Lung (tissue), 12 donors: Measurements from ENCODE around the gene ZFP2. TPM values are rescaled to one million over a fixed set of nuclear protein-coding genes. Genes with fewer than 3 reads are reported as not detected.
"Not testable (repeated sequence)": the region's sequence is repeated elsewhere in the genome, so short reads cannot be mapped to it uniquely, and the experiment has no call there.

Source experiments
- ATAC-seq: fragments of 200-7000 bp; cut with Tn5 transposase; one replicate; pipeline ENCODE4 v1.9.1; 2020; ENCODE audit warnings: moderate number of reproducible peaks; ENCODE audit not compliant: insufficient read depth, low FRiP score
- DNase-seq, 3 donors: peaks; one replicate each; pipeline ENCODE4 v3.0.0-alpha.2; 2013 to 2017
- H3K27ac ChIP-seq, 2 donors: one replicate each; pipeline ENCODE4 v1.5.1; 2013; ENCODE audit warnings: mild to moderate bottlenecking in 2 of 2, moderate library complexity in 2 of 2, control low read depth in 1 of 2, inconsistent platforms in 1 of 2, low read depth in 1 of 2, low read length in 1 of 2
- H3K27me3 ChIP-seq, 3 donors: one replicate each; pipeline ENCODE4 v1.5.1; 2013; ENCODE audit warnings: low read length in 2 of 3; ENCODE audit not compliant: control insufficient read depth in 3 of 3, insufficient read depth in 3 of 3
- H3K36me3 ChIP-seq, 4 donors: one replicate each; pipeline ENCODE4 v1.5.1; 2013; ENCODE audit warnings: low read length in 4 of 4, mild to moderate bottlenecking in 1 of 4, moderate library complexity in 1 of 4; ENCODE audit not compliant: control insufficient read depth in 4 of 4, insufficient read depth in 4 of 4
- H3K4me1 ChIP-seq, 5 donors: one replicate each; pipeline ENCODE4 v1.5.1; 2013; ENCODE audit warnings: low read length in 5 of 5, mild to moderate bottlenecking in 2 of 5, moderate library complexity in 1 of 5; ENCODE audit not compliant: control insufficient read depth in 5 of 5, insufficient read depth in 5 of 5
- H3K4me3 ChIP-seq: one replicate; pipeline ENCODE4 v1.5.1; 2013; ENCODE audit warnings: mild to moderate bottlenecking, control low read depth, moderate library complexity
- H3K9ac ChIP-seq, 2 donors: one replicate each; pipeline ENCODE4 v1.5.1; 2013; ENCODE audit warnings: low read length in 2 of 2, control low read depth in 1 of 2; ENCODE audit not compliant: insufficient read depth in 1 of 2
- H3K9me3 ChIP-seq, 4 donors: one replicate each; pipeline ENCODE4 v1.5.1; 2013; ENCODE audit warnings: low read length in 3 of 4, mild to moderate bottlenecking in 1 of 4, moderate library complexity in 1 of 4; ENCODE audit not compliant: control insufficient read depth in 4 of 4, insufficient read depth in 3 of 4
- WGBS, 2 donors: extraction: QIAGEN DNeasy Blood & Tissue Kit; methylation state at CpG; one replicate each; pipeline ENCODE4 v1.1.7; 2013; 5-methylcytosine and 5-hydroxymethylcytosine counted together
- polyA plus RNA-seq, 2 donors: library from polyadenylated mRNA; stranded (reverse); fragments of 200-250 nt; gene quantifications; one replicate each; pipeline ENCODE4 v1.2.1, GENCODE V29; 2013
- total RNA-seq, 2 donors: library from RNA; depleted of rRNA in 1 of 2; stranded (reverse); fragments of >200 nt in 1 of 2; gene quantifications; one replicate each; pipeline ENCODE4 v1.2.1, GENCODE V29; 2014 to 2021
- TF ChIP-seq, protein P1 (sequence below): IDR thresholded peaks from 2 replicates; pipeline ENCODE4 v1.5.1; 2012; ENCODE audit warnings: mild to moderate bottlenecking; ENCODE audit errors: control extremely low read depth, extremely low read depth
- donor health status: control.
- donor health status: control.
- donor health status: Bipolar disorder and iron deficiency.
- donor health status: healthy.
- donor health status: DM: yes; HTN: yes; CAD: no.

ZFP2 gene
- total and polyA plus RNA-seq, 4 donors: 0.35 to 5.3 (median 1.3) TPM

DNA sequence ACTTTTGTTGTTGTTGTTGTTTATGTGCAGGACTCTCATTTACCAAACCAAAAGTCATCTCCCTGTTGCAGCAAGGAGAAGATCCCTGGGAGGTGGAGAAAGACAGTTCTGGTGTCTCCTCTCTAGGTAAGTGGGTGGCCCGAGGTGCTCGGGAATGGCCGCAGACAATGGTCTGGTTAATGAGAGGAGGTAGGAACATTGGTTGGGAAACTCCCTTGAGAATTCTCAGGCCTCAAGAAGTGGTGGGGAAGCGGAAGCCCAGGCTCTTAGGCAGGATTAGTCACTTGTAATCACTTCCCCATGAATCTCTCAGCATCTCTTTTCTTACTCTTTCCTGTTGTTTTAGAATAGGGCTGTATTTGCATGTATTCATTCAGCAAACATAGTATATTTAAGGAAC, 28.8 kb upstream of the ZFP2 start:
- 82 to 88% methylated on average over 4 of the region's 4 CpGs for WGBS, 2 donors
- Histone ChIP-seq H3K9ac (no peak overlapping the region), H3K4me1 (peaks cover 0 to 4% (median 0%) of the 10 kb centered on the region in 5 donors), H3K27ac (no peak overlapping the region), H3K4me3 (no peak overlapping the region), H3K9me3 (peaks cover 0 to 29% (median 0%) of the 10 kb centered on the region in 4 donors), H3K36me3 (peaks cover 38 to 60% (median 41%) of the 10 kb centered on the region in 4 donors), H3K27me3 (no peaks in the 10 kb centered on the region)
- TF ChIP-seq, protein P1, sequence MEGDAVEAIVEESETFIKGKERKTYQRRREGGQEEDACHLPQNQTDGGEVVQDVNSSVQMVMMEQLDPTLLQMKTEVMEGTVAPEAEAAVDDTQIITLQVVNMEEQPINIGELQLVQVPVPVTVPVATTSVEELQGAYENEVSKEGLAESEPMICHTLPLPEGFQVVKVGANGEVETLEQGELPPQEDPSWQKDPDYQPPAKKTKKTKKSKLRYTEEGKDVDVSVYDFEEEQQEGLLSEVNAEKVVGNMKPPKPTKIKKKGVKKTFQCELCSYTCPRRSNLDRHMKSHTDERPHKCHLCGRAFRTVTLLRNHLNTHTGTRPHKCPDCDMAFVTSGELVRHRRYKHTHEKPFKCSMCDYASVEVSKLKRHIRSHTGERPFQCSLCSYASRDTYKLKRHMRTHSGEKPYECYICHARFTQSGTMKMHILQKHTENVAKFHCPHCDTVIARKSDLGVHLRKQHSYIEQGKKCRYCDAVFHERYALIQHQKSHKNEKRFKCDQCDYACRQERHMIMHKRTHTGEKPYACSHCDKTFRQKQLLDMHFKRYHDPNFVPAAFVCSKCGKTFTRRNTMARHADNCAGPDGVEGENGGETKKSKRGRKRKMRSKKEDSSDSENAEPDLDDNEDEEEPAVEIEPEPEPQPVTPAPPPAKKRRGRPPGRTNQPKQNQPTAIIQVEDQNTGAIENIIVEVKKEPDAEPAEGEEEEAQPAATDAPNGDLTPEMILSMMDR: no peak
- DNase-seq (no peak), ATAC-seq (no peak)

DNA sequence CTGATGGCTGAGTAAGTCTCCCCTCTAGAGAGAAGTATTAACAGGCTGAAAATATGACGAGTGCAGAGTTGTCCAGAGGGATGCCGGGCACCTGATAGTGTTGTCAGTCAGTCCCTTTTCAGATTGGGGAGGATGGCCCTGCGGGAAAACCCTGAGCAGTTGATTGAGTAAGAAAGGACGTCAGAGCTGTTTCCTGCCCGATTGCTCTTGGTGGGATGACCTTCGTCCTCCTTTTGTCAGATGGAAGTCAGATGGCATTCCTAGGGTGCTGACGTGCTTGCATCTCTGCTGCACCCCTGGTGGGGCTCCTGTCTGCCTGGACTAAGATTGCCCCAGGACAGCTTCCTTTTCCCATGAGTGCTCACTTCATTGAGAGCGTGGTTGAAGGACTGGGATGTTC, 26.1 kb upstream of the ZFP2 start:
- Histone ChIP-seq H3K4me1 (peaks cover 0 to 2% (median 0%) of the 10 kb centered on the region in 5 donors), H3K36me3 (peaks cover 41 to 71% (median 45%) of the 10 kb centered on the region in 4 donors), H3K9ac (no peak overlapping the region), H3K4me3 (no peak overlapping the region), H3K9me3 (peaks cover 0 to 33% (median 3%) of the 10 kb centered on the region in 4 donors), H3K27me3 (no peaks in the 10 kb centered on the region), H3K27ac (no peak overlapping the region)
- 79 to 80% methylated on average over 8 of the region's 8 CpGs for WGBS, 2 donors
- TF ChIP-seq, protein P1: no peak
- no peak for DNase-seq
- no peak for ATAC-seq

DNA sequence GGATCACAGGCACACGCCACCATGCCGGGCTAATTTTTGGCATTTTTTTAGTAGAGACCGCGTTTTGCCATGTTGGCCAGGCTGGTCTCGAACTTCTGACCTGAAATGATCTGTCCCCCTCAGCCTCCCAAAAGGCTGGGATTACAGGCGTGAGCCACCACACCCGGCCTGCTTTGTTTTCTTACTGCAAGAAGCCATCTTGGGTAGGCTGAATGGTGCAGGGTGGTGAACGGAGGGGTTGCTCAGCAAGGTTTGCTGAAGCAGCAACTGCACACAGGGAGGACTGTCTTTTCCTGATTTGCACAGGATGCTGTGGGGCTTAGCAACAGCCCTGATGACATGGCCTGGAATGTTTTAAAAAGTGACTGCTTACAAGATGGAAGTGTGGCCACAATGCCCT, 25.3 kb upstream of the ZFP2 start:
- Histone ChIP-seq H3K27ac (no peak overlapping the region), H3K9ac (no peak overlapping the region), H3K9me3 (peaks cover 0 to 39% (median 4%) of the 10 kb centered on the region in 4 donors), H3K4me3 (no peak overlapping the region), H3K4me1 (peaks cover 0 to 2% (median 0%) of the 10 kb centered on the region in 5 donors), H3K27me3 (no peaks in the 10 kb centered on the region), H3K36me3 (peaks cover 46 to 77% (median 51%) of the 10 kb centered on the region in 4 donors)
- DNase-seq (no peak), ATAC-seq (no peak)
- 93 to 98% methylated on average over 8 of the region's 8 CpGs for WGBS, 2 donors
- TF ChIP-seq, protein P1: no peak

DNA sequence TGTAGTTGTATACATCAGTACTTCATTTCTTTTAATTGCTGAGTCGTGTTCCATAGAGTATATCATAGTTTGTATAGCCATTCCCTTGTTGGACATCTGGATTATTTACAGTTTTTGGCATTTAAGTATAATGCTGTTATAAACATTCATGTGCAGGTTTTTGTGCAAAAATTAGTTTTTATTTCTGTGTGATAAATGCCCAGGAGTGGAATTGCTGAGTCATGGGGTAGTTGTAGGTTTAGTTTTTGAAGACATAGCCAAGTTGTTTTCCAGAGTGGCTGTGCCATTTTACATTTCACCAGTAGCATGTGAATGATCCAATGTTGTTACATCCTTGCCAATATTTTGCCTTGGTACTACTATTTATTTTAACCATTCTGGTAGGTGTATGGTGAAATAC, 23.4 kb upstream of the ZFP2 start:
- TF ChIP-seq, protein P1: no peak
- H3K36me3 ChIP-seq: peaks cover 46 to 73% (median 50%) of the 10 kb centered on the region in 4 donors
- DNase-seq (no peak), ATAC-seq (no peak)
- H3K4me1 ChIP-seq: peaks cover 0 to 2% (median 0%) of the 10 kb centered on the region in 5 donors
- H3K27me3 ChIP-seq: no peaks in the 10 kb centered on the region
- H3K4me3 ChIP-seq: no peak overlapping the region
- H3K9me3 ChIP-seq: peaks cover 0 to 49% (median 10%) of the 10 kb centered on the region in 4 donors
- WGBS, 2 donors: 96 to 100% methylated on average over 1 of the region's 1 CpG
- H3K9ac ChIP-seq: no peak overlapping the region
- H3K27ac ChIP-seq: no peak overlapping the region

DNA sequence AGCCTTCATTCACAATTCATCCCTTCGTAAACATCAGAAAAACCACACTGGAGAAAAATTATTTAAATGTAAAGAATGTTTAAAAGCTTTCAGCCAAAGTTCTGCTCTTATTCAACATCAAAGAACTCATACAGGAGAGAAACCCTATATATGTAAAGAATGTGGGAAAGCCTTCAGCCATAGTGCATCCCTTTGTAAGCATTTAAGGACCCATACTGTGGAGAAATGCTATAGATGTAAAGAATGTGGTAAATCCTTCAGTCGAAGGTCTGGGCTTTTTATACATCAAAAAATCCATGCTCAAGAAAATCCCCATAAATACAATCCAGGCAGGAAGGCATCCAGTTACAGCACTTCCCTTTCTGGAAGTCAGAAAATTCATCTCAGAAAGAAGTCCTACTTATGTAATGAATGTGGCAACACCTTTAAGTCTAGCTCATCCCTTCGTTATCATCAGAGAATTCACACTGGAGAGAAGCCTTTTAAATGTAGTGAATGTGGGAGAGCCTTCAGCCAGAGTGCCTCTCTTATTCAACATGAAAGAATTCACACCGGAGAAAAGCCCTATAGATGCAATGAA, 12.5 kb upstream of the ZFP2 start:
- not testable (repeated sequence) for DNase-seq, ATAC-seq, H3K4me3 ChIP-seq, H3K27me3 ChIP-seq, H3K4me1 ChIP-seq, H3K27ac ChIP-seq, H3K9ac ChIP-seq
- WGBS, 2 donors: 96 to 99% methylated on average over 4 of the region's 4 CpGs
- Histone ChIP-seq H3K9me3 (peaks cover 28 to 57% (median 33%) of the 10 kb centered on the region in 4 donors), H3K36me3 (peaks cover 10 to 74% (median 49%) of the 10 kb centered on the region in 4 donors)
